ENCODE results near the gene SBNO2. TPM values are rescaled to one million over a fixed set of nuclear protein-coding genes. Genes with fewer than 3 reads are reported as not detected.
A peak's percentile ranks its signal among the peaks of the same experiment; 100 is the strongest.
"Not testable (repeated sequence)": the region's sequence is repeated elsewhere in the genome, so short reads cannot be mapped to it uniquely, and the experiment has no call there.

The SBNO2 gene
- total RNA-seq, 1 donor from 2014 or later, result 125 TPM

DNA sequence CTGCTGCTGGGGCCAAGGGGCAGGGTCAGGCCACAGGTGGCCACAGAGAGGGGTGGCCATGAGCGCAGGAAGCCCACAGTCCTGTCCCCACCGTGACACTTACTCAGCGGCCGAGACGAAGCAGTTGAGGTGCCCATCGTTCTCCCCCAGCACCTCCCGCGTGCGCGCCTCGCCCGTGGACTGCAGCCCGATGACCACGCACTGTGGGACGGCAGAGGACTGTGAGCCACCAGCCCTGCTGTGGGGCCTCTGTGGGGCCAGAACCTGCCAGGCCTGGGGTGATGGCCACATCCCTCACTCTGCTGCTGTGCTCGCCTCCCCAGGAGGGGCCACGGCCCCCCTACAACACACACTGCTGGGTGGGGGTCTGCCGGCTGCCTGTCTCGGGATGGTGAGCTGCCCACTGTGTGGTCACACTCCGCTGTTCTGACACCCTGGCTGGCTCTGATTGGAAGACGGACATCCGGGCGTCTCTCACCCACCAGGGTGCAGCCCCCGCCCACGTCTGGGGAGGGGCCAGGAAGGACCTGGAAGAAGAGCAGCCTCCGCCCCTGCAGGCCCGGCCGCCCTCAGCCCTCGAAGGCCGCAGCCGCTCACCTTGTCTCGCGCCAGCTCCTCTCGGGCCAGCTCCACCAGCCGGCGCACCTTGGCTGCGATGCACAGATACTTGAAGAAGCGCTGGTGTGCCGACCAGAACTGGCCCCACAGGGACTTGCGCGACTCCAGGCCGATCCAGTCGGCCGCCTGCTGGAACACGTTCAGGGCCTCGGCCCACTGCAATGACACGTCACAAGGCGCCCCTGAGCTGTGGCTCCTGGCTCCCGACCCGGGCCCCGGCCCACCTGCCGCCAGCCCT, 57.1 kb downstream of the SBNO2 start:
- ATAC-seq (no peak), DNase-seq (no peak)
- Histone ChIP-seq H3K9me3 (no peaks in the 10 kb centered on the region), H3K4me1 (peaks cover 11% of the 10 kb centered on the region), H3K27me3 (no peaks in the 10 kb centered on the region), H3K27ac (no peak overlapping the region), H3K36me3 (peaks cover 97% of the 10 kb centered on the region), H3K4me3 (no peak overlapping the region)
- intact Hi-C loops (cut with DNase I), result no loop called here
- TF ChIP-seq, protein P1, sequence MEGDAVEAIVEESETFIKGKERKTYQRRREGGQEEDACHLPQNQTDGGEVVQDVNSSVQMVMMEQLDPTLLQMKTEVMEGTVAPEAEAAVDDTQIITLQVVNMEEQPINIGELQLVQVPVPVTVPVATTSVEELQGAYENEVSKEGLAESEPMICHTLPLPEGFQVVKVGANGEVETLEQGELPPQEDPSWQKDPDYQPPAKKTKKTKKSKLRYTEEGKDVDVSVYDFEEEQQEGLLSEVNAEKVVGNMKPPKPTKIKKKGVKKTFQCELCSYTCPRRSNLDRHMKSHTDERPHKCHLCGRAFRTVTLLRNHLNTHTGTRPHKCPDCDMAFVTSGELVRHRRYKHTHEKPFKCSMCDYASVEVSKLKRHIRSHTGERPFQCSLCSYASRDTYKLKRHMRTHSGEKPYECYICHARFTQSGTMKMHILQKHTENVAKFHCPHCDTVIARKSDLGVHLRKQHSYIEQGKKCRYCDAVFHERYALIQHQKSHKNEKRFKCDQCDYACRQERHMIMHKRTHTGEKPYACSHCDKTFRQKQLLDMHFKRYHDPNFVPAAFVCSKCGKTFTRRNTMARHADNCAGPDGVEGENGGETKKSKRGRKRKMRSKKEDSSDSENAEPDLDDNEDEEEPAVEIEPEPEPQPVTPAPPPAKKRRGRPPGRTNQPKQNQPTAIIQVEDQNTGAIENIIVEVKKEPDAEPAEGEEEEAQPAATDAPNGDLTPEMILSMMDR (IDR thresholded peaks at IDR 0.05), result no peak

DNA sequence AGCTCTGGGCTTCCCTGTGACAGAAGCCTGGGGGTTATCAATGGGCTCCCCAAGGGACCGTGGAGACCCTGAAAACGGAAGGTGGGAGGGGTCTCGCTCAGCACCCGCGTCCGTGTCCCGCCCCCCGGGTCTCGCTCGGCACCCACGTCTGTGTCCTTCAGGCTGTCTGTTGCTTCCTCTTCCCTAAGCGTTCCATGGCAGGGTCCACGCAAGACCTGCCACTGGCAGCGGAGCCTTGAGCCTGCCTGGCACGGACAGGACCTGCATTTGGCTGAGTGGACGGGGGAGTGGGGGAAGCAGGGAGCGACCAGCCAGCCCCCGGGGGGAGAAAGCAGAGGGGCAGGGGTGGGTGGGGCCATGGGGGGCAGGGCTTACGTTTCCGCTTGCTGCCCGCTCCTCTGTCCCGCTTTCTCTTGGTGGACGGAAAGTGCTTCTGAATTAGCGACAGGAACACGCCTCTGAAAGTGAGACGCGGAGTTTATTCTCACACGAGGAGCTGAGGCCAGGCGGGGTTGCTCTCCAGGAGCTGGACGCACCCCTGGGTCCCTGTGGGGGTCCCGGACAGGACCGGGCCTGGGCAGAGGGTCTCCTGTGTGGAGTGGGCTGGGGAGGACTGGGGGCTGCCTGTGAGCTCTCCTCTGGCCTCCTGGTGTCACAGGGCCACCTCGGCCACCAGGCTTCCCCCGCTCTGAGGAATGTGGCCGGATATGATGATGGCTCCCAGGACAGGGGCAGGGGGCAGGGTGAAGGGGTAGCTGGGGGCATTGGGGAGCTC, 58.2 kb downstream of the SBNO2 start:
- TF ChIP-seq, protein P1 (IDR thresholded peaks at IDR 0.05), result no peak
- peaks cover 94% of the 10 kb centered on the region for H3K36me3 ChIP-seq

DNA sequence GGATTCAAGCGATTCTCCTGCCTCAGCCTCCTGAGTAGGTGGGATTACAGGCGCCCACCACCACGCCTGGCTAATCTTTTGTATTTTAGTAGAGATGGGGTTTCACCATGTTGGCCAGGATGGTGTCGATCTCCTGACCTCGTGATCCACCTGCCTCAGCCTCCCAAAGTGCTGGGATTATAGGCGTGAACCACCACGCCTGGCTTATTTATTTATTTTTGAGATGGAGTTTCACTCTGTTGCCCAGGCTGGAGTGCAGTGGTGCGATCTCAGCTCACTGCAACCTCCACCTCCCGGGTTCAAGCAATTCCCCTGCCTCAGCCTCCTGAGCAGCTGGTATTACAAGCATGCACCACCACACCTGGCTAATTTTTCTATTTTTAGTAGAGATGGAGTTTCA, 59.3 kb downstream of the SBNO2 start:
- H3K27me3 ChIP-seq, DNase-seq, ATAC-seq, H3K27ac ChIP-seq, H3K4me3 ChIP-seq, H3K9me3 ChIP-seq: not testable (repeated sequence)
- Histone ChIP-seq H3K36me3 (peaks cover 94% of the 10 kb centered on the region), H3K4me1 (peaks cover 11% of the 10 kb centered on the region)
- intact Hi-C loops (cut with DNase I), result loop anchor here (5.0 kb wide), 1 partner anchor 78 kb away; no protein-coding TSS in a partner anchor

More for the DNA sequence above, 58.2 kb downstream of the SBNO2 start:
- no peak for ATAC-seq
- Histone ChIP-seq H3K9me3 (no peaks in the 10 kb centered on the region), H3K4me1 (peaks cover 11% of the 10 kb centered on the region), H3K4me3 (no peak overlapping the region), H3K27ac (no peak overlapping the region), H3K27me3 (no peaks in the 10 kb centered on the region)
- intact Hi-C loops (cut with DNase I), result no loop called here
- DNase-seq, result no peak

DNA sequence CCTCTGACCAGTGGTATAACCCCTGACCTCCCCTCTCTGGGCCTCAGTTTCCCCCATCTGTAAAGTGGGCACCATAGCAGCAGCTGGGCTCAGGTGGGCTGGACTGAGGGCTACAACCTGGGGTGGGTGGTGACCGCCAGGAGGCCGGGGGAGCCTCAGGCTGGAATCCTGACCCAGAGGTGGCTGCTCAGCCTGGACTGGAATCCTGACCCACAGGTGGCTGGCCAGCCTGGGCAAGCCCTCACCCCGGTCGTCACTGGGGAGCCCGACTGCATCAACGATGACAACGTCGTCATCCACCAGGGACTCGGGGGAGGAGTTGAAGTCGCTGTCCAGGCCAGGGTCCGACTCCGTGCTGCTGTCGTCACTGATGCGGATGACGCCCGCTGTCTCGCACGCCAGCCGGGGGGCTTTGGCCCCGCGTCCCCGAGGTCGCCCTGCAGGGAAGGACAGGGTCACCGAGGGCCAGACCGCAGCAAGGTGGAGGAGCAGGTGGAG, 60.0 kb downstream of the SBNO2 start:
- no peak for DNase-seq
- intact Hi-C loops (cut with DNase I), result loop anchor here (5.0 kb wide), 1 partner anchor 78 kb away; no protein-coding TSS in a partner anchor
- no peak overlapping the region for H3K4me3 ChIP-seq

DNA sequence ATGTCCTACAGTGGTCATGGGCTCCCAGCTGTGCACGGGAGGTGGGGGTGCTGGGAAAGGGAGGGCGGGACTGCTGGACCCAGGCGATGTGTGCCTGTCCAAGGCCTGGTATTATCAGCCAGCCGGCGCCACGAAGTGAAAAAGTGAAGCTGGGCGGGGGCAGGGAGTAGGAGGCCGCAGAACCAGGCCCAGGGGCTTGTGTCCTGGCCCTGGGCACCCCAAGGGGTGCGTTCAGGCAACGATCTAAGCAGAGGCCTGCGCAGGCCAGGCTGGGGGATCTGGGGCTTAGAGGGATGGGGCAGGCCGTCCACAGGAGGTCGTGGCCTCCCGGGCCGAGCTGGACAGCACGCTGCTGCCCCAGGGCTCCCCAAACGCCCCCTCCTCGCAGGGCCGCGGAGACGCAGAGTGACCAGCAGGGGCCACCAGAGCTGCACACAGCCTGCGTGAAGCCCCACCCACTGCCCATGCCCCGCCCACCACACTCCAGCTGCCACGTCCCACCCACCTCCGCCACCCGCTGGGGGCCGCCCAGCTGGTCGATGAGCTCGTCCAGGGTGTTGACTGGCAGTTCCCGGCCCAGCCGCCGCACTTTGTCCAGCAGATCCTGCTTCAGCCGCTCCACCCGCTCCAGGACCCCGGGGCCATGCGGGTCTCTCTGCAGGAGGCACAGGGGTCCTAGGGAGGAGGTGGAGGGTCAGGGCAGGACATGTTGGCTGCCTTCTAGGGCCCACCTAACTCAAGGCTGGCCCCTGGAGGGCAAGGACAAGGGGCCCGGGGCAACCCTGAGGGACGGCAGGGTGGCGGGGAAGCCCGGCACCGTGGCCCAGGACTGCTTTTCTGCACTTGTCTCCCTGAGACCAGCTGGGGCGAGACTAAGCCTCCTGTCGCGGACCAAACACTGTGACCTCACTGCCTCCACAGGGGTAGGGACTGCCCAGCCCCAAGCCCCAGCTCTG, 60.8 kb downstream of the SBNO2 start:
- Histone ChIP-seq H3K27ac (peak overlapping the region; percentile 74), H3K9me3 (no peaks in the 10 kb centered on the region), H3K4me3 (peak overlapping the region; percentile 14), H3K4me1 (peaks cover 11% of the 10 kb centered on the region), H3K36me3 (peaks cover 94% of the 10 kb centered on the region), H3K27me3 (no peaks in the 10 kb centered on the region)
- TF ChIP-seq, protein P1 (IDR thresholded peaks at IDR 0.05), result peak; percentile 89
- DNase-seq (peak; percentile 97), ATAC-seq (peak; percentile 91)
- intact Hi-C loops (cut with DNase I), result loop anchor here (5.0 kb wide), 1 partner anchor 79 kb away; no protein-coding TSS in a partner anchor

More for the DNA sequence above, 60.0 kb downstream of the SBNO2 start:
- peak overlapping the region; percentile 74 for H3K27ac ChIP-seq
- no peak for ATAC-seq
- H3K27me3 ChIP-seq, result no peaks in the 10 kb centered on the region
- H3K4me1 ChIP-seq, result peaks cover 11% of the 10 kb centered on the region
- TF ChIP-seq, protein P1 (IDR thresholded peaks at IDR 0.05), result no peak
- no peaks in the 10 kb centered on the region for H3K9me3 ChIP-seq
- peaks cover 94% of the 10 kb centered on the region for H3K36me3 ChIP-seq
